ENCODE data around the gene CCDC50. TPM values are rescaled to one million over a fixed set of nuclear protein-coding genes. Genes with fewer than 3 reads are reported as not detected.

Gene CCDC50
- total RNA-seq, 1 experiment from 2014 or later, result 21.0 TPM

DNA sequence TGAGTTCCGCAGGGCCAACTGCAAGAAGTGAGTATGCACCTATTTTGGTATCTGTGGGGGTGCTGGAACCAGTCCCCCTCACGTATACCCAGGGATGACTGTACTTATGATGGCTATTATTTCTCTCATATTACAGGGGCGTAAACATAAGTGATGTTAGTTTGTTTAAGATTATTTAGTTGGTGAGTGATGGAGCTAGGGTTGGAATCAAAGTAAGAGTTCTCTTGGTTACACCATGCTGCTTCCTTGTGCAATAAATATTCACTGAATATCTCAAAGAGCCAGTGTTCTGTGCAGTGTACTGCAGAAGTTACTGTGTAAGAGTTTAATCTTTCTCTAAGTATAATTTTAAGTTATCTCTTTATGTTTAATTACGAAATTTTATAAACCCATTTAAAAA, 13.9 kb downstream of the CCDC50 start:
- Histone ChIP-seq H3K23me2 (ENCODE audit: insufficient read length, low read depth, low read length, poor library complexity, severe bottlenecking) (no peaks in the 10 kb centered on the region), H4K5ac (ENCODE audit: insufficient read length, low read depth, low read length) (no peak overlapping the region), H3K4me1 (ENCODE audit: insufficient read depth, low read length) (no peaks in the 10 kb centered on the region), H2AFZ (ENCODE audit: low read length) (no peak overlapping the region), H3K27me3 (ENCODE audit: insufficient read depth, low read length) (no peaks in the 10 kb centered on the region), H2BK120ac (ENCODE audit: low read depth, low read length, poor library complexity, severe bottlenecking) (no peak overlapping the region), H4K20me1 (ENCODE audit: control insufficient read depth, insufficient read depth, insufficient read length) (no peaks in the 10 kb centered on the region), H4K91ac (ENCODE audit: insufficient read length, low read depth, low read length) (no peak overlapping the region), H3K79me2 (ENCODE audit: insufficient read depth, low read length) (no peaks in the 10 kb centered on the region), H3K9ac (ENCODE audit: extremely low read depth, insufficient read length, low read length) (no peak overlapping the region), H2AK5ac (ENCODE audit: insufficient read length, low read length) (no peak overlapping the region), H3K56ac (ENCODE audit: insufficient read length, low read depth, low read length) (no peak overlapping the region), H3K14ac (ENCODE audit: insufficient read depth, low read length) (no peak overlapping the region), H3K4me2 (ENCODE audit: insufficient read depth, insufficient read length, low read length) (no peak overlapping the region), H2BK12ac (ENCODE audit: insufficient read length, low read depth, low read length) (no peak overlapping the region), H3K79me1 (ENCODE audit: insufficient read depth, low read depth, low read length, poor library complexity, severe bottlenecking) (peaks cover 2% of the 10 kb centered on the region), H3K27ac (ENCODE audit: insufficient read length, low read depth, low read length) (no peak overlapping the region), H4K8ac (replicated peaks; ENCODE audit: insufficient read length, low read depth, low read length) (no peak overlapping the region), H2BK15ac (ENCODE audit: low read depth, low read length) (no peak overlapping the region), H3T11ph (ENCODE audit: low read length) (no peak overlapping the region), H3K4ac (ENCODE audit: low read depth, low read length) (no peak overlapping the region), H2BK5ac (ENCODE audit: insufficient read length, low read length) (no peak overlapping the region), H3K18ac (ENCODE audit: insufficient read length, low read depth, low read length) (no peak overlapping the region), H3K9me3 (ENCODE audit: control insufficient read depth, low read depth, low read length) (no peaks in the 10 kb centered on the region), H3K23ac (ENCODE audit: insufficient read length, low read depth, low read length) (no peak overlapping the region), H2BK20ac (ENCODE audit: low read depth, low read length, poor library complexity, severe bottlenecking) (no peak overlapping the region)
- Mint-ChIP-seq H3K27ac (no peak overlapping the region), H3K4me1 (peaks cover 11 to 21% of the 10 kb centered on the region in 2 experiments), H3K36me3 (ENCODE audit: insufficient read depth in 1 of 3, low read depth in 3 of 3) (no peaks in the 10 kb centered on the region), H3K27me3 (ENCODE audit: low read depth) (no peaks in the 10 kb centered on the region), H3K9me3 (no peaks in the 10 kb centered on the region), H3K4me3 (no peak overlapping the region)
- no peak for DNase-seq
- TF ChIP-seq CTCF (conservative IDR thresholded peaks at IDR 0.05), result no peak
- no CpG with 5 or more reads among the region's 4 CpGs for WGBS (ENCODE audit: extremely low coverage, insufficient read length, low lambda C conversion rate)

All from H9 (cell line).